ENCODE measurements around the gene AGMO.
"Not testable (repeated sequence)": the region's sequence is repeated elsewhere in the genome, so short reads cannot be mapped to it uniquely, and the experiment has no call there.

The AGMO gene

DNA sequence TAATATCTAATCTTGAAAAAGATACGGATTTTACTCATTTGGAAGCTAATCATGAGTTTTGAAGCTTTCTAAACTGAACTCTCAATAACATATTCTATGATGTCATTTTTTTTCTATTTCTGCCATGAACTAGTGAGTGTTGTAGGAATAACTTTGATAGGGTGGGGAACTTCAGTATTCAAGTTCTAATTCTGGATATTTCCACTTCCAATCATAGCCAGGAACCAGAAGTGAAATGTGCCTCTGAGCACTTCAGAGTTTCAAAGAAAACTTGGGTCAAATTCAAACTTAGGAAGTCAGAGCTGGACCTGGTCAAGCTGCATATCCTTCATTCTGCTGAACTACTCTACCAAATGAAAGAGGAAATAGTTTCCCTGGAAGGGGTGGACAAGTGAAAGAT, 847 bp downstream of the AGMO start:
- in situ Hi-C loops (cut with HindIII; ENCODE audit: low sequenced_read_pairs), result no loop called here

GRCh38 chr7:15559416-15559928, 2.3 kb downstream of the AGMO start:
- in situ Hi-C loops (cut with HindIII; ENCODE audit: low sequenced_read_pairs), result no loop called here

- in situ Hi-C loops (cut with HindIII; ENCODE audit: low sequenced_read_pairs), result no loop called here
Measured at GRCh38 chr7:15558756-15559155, 3.1 kb downstream of the AGMO start.

- in situ Hi-C loops (cut with HindIII; ENCODE audit: low sequenced_read_pairs), result no loop called here
Measured at GRCh38 chr7:15557686-15558085, 4.1 kb downstream of the AGMO start.

GRCh38 chr7:15557186-15557585, 4.6 kb downstream of the AGMO start:
- in situ Hi-C loops (cut with HindIII; ENCODE audit: low sequenced_read_pairs), result no loop called here

- in situ Hi-C loops (cut with HindIII; ENCODE audit: low sequenced_read_pairs), result no loop called here
Measured at GRCh38 chr7:15556339-15557105, 5.3 kb downstream of the AGMO start.

DNA sequence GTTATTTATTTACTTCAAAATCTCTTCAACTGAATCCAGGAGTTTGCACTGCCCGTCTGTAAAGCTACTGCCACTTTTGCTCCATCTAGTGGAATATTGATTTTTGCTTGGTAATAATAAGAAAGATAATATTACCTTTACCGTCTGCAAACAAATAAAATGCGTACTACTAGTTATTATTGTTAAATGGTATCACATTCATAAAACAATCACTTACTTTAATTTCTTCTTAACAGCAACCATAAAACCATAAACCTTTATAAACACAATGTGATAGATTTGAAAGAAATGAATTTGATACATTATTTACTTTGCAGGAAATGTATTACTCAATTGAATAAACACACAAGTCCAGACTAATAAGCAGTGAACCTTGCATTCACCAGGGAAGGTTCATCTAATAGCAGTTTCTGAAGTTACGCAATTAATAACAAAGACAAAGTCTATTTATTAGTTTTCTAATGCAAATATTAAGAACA, 6.4 kb downstream of the AGMO start:
- in situ Hi-C loops (cut with HindIII; ENCODE audit: low sequenced_read_pairs), result no loop called here

- in situ Hi-C loops (cut with HindIII; ENCODE audit: low sequenced_read_pairs), result no loop called here
Measured at GRCh38 chr7:15554744-15555143, 7.1 kb downstream of the AGMO start.

DNA sequence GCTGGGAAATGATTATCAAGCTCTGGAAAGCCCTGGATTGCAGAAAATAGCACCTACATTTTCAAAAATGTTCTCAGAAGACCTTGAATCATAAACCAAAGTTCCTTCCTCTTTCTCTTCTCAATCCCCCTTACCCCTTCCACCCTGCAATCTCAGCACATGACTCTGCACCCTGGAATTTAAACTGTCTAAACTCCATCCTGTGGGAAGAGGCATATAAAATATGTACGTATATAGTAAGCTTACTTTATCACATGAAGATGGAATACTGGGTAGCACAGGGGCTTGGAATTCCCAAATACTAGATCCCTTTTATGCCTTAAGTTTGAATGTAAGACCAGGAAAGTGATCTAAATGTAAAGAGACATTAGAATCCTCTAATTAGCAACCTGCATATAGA, 7.7 kb downstream of the AGMO start:
- in situ Hi-C loops (cut with HindIII; ENCODE audit: low sequenced_read_pairs), result no loop called here

- in situ Hi-C loops (cut with HindIII; ENCODE audit: low sequenced_read_pairs), result not testable (repeated sequence)
Measured at GRCh38 chr7:15547320-15547719, 14.5 kb downstream of the AGMO start.

DNA sequence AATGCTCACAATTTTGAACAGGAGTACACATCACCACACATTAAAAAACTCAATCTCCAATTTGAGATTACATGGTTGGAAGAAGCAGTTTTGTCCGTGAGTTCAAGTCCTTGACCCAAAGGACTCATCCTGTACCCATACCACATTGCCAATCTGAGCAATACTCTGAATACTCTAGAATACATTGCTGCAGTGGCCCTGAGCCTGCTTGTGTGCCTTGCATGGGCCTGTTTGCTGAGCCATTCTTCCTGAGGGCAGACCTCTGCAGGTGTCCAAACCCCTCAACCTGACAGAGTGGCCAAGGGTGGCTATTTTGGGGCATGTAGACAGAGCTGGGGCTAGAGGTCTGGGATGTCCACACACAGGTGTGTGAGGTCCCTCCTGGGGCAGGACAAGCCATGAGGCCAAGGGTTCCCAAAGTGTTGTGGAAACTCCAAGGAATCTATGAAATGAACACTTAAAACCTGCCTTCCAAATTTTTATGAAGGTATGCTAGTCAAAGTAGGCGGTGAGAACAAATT, 15.5 kb downstream of the AGMO start:
- in situ Hi-C loops (cut with HindIII; ENCODE audit: low sequenced_read_pairs), result no loop called here

DNA sequence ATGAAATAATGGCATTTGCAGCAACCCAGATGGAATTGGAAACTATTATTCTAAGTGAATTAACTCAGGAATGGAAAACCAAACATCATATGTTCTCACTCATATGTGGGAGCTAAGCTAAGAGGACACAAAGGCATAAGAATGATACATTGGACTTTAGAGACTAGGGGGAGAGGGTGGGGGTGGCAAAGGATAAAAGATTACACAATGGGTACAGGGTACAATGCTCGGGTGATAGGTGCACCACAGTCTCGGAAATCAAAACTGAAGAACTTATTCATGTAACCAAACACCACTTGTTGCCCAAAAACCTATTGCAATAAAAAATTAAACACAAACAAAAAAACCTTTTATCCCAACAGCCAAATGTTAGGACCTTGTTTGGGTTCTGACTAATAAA, 17.8 kb downstream of the AGMO start:
- in situ Hi-C loops (cut with HindIII; ENCODE audit: low sequenced_read_pairs), result no loop called here

DNA sequence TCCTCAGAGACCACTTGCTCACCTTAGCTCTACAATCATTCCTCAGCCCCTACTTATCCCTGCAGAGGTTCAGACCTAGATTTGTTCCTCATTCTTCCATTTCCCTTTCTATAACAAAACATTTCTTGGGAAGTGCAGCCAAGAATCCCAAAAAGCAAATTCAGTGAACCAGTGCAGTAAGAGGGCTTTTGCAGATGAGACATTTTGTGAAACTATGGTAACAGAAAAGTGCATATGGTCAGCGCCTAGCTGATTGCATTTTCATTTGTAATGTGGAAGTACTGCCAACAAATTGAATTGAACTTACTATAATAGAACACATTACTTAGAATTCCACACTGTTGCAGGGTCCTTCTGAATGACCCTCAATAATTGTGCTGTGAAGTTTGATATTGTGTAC, 18.6 kb downstream of the AGMO start:
- in situ Hi-C loops (cut with HindIII; ENCODE audit: low sequenced_read_pairs), result no loop called here

DNA sequence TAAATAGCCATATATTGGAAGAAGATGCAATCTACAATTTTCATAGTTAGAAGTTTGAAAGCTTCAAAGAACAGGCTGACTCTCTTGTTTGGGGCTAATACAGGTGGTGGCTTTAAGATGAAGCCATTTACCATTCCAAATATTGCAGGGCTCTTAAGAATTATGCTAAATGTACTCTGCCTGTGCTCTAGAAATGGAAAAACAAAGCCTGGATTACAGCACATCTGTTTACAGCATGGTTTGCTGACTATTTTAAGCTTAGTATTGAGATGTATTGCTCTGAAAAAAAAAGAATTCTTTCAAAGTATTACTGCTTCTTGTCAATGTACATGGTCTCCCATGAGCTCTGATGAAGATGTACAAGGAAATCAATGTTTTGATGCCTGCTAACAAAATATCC, 34.2 kb downstream of the AGMO start:
- in situ Hi-C loops (cut with HindIII; ENCODE audit: low sequenced_read_pairs), result no loop called here

DNA sequence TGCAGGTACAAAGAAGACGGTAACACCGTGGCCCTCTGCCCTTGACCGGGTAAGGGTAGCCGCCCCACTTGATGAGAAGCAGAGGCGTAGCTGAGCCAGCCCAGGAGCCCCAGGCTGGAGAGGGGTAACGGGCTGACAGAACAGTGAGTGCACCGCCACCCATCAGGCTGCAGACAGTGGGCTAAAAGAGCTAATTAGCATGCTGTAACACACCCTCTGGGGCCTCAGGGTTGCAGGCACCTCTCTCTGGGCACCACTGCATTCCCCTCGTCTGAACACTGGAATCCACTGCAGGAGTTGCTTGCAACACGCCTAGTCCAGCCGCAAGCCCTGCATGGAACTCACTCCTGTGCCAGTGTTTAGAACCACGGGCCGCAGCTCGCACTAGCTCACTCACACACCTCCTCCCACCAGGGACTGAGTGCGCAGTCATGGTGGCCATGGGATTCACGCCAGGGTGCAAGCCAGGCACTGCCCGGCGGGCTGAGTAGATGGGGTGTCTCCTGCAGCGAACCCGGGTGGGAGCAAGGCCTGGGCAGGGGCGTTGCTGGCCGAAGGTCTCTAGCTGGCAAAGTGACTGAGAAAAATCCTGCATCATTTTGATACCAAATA, 36.1 kb downstream of the AGMO start:
- in situ Hi-C loops (cut with HindIII; ENCODE audit: low sequenced_read_pairs), result no loop called here

DNA sequence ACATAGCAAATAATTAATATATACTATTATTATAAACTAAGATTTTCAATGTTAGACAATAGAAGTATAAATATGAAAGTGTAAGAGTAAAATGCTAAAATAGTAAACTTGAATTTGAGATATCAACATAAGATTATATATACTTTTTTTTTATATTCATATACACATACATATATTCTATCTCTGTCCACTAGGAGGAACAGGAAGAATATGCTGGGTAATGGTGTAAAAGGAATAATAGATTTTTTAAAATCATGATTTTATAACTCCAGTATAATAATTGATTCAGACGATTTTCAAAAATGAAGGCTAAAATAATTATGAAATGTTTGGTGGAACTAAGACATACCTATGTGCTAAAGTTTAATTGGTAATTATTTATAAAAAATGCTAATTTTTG, 37.7 kb downstream of the AGMO start:
- in situ Hi-C loops (cut with HindIII; ENCODE audit: low sequenced_read_pairs), result no loop called here

- in situ Hi-C loops (cut with HindIII; ENCODE audit: low sequenced_read_pairs), result not testable (repeated sequence)
Measured at GRCh38 chr7:15517865-15518264, 44.0 kb downstream of the AGMO start.

DNA sequence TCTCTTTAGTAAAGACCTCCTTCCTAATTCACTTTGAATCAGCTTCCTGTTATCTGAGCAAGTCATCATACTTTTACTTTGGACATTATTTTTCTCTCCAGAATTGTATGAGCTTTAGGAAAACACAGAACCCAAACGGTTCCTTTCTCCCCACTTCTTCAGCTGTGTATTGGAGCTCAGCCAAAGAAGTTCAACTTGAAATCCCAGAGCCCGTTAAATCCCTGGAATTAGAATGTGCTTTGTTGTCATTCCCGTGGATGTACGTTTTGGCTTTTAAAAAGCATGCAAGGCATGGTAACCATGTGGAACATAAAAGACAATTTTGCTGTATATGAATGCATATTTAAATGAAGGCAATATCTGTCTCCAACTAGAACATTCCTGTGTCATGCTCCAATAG, 46.6 kb downstream of the AGMO start:
- in situ Hi-C loops (cut with HindIII; ENCODE audit: low sequenced_read_pairs), result no loop called here

DNA sequence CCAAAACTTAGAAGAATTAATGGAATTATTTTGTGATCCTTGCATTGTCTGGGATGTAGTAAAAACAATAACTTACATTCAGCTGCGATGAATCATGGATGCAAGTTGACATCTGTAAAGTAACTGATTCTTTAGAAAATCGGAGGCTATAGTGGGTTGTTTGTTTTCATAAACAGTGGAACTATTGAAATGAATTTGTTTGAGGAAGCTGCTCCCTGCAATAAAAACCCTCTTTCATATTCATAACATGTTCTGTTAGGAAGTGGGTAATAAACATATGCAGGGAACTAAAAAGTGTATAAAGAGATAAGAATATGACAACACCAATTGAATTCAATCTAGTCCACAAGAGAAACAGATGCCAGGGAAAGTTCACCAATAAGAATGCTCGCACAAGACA, 53.6 kb downstream of the AGMO start:
- in situ Hi-C loops (cut with HindIII; ENCODE audit: low sequenced_read_pairs), result no loop called here

GRCh38 chr7:15507708-15508107, 54.1 kb downstream of the AGMO start:
- in situ Hi-C loops (cut with HindIII; ENCODE audit: low sequenced_read_pairs), result no loop called here

GRCh38 chr7:15507171-15507570, 54.6 kb downstream of the AGMO start:
- in situ Hi-C loops (cut with HindIII; ENCODE audit: low sequenced_read_pairs), result no loop called here

- in situ Hi-C loops (cut with HindIII; ENCODE audit: low sequenced_read_pairs), result no loop called here
Measured at GRCh38 chr7:15505761-15506160, 56.1 kb downstream of the AGMO start.
